ENCODE data around the gene SPRING1.

Gene SPRING1

GRCh38 chr12:116722245-116722644 is 15.6 kb downstream of the SPRING1 start:
- no peak for DNase-seq

DNA sequence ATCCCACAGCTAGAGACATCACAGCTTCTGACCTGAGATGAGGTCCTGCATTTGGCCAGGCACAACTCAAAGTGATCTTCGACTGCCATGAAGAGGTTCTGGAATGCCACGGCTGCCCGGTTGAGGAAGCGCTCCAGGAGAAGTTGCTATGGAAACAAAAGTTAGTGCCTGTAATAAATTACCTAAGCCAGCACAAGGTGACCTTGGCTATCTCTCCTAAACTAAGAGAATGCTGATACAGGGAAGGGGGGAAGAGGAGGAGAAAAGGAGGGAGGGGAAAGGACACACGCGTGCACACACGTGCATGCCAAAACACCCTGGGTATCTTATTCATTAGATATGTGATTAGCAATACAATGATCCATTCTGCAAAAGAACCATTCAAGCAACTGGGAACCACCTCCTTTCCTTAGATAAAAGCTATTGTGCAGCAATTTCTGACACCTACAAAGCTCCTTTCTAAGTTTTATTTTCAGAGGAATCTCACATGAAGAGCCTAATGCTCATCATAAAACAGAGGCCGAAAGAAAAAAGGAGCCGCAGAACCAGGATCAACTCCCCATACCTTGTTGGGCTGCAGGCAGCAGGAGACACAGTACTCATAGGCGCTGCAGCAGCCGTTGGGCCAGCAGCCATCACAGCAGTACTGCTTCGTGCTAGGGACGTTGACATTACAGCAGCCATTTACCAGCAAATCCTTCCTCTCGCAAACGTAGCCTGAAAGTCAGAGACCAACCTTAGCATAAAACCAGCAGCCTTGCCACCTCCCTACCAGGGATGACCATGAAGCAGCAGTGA is 17.9 kb downstream of the SPRING1 start:
- peaks cover 5% of the 10 kb centered on the region for H3K4me1 Mint-ChIP-seq
- no peak overlapping the region for H3K27ac Mint-ChIP-seq
- no peaks in the 10 kb centered on the region for H3K9me3 Mint-ChIP-seq
- DNase-seq (no peak), ATAC-seq (no peak)
- no peak overlapping the region for H3K4me3 Mint-ChIP-seq
- H3K27me3 Mint-ChIP-seq, result no peaks in the 10 kb centered on the region

More at GRCh38 chr12:116722245-116722644, 15.6 kb downstream of the SPRING1 start:
- Mint-ChIP-seq H3K9me3 (no peaks in the 10 kb centered on the region), H3K4me1 (peaks cover 5% of the 10 kb centered on the region), H3K27me3 (no peaks in the 10 kb centered on the region), H3K4me3 (no peak overlapping the region), H3K27ac (no peak overlapping the region)
- no peak for ATAC-seq

DNA sequence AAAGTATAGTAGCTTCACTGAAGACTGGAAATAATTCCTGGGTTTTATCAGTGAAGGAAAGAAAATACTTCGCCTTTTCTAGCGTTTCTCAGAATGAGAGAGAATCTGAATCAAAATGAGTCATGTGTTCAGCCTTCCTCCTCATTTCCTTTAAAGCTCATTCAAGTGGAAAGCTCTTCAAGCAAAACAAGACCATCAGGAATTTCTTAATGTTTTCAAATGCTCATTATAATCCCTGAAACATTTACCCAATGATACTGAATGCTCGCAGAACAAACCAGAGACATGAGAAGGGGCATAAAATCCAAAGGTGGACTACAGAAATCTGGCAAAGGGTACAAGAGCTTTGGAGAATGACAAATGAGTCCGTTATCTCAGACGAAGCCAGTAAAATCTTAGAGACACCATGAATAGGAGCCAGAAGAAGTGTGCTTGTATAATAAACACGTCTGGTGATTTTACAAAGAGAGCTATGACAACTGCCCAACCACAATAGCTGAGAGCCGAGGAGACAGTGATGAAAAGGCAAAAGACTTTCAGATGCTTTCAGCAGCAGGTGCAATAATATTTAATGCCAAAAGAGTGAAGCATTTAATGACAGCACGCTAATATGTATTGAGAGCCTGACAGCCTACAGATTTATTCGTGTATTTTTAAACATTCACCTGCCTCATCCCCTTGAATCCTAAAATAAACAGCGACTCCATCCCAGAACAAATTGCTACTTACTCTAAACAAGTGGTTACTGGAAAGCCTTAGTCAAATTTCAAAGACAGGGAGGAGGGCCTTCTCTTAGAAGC is 19.0 kb downstream of the SPRING1 start:
- ATAC-seq (no peak), DNase-seq (no peak)
- no peaks in the 10 kb centered on the region for H3K27me3 Mint-ChIP-seq
- peaks cover 5% of the 10 kb centered on the region for H3K4me1 Mint-ChIP-seq
- H3K9me3 Mint-ChIP-seq, result no peaks in the 10 kb centered on the region
- peak overlapping the region in 1 of 2 donors; percentile 2 for H3K27ac Mint-ChIP-seq
- H3K4me3 Mint-ChIP-seq, result no peak overlapping the region

DNA sequence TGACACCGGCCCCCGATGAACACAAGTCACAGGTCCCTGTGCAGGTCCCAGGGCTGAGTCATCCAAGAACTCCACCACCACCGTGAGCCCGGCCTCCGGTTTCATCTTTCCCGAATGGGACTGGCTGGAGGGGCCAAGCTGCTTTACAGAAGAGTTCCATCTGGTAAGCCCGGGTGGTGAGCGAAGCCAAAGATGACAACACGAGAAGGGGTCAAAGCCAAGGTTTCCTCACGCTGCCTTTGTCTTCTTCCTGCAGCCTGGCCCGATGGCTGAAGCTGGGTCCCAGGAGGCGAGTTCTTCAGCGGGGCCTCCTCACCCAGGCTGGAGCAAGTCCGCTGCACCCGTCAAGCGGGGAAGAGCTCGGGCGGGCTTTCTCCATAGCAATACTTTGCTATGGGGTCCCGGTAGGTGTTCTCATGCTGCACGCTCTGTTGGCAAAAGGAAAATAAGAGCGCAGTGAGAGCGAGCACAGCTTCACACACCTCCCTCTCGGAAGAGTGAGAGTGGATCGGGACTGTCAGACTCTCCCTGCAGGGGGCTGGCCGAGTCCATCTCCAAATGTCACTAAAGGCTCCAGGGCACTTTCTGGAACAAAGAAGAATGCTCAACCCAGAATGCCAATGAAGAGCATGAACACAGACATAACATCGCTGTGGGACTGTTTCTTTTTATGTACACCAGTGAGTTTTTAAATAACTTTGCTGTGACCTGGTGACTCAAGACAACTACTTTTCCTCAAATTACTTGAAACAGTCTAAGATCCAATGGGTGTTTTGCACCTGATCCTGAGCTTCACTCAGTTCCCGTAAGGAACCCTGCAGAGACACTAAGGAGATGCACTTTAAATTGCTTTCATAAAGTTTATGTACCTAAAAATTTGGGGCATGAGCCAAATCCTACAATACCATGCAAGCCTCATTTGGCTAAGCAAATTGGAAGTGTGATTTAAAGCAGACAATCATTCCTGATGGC is 20.1 kb downstream of the SPRING1 start:
- Mint-ChIP-seq H3K9me3 (no peaks in the 10 kb centered on the region), H3K4me3 (no peak overlapping the region), H3K27ac (peak overlapping the region in 1 of 2 donors; percentile 61), H3K4me1 (peaks cover 5% of the 10 kb centered on the region), H3K27me3 (no peaks in the 10 kb centered on the region)
- ATAC-seq, result no peak
- no peak for DNase-seq

DNA sequence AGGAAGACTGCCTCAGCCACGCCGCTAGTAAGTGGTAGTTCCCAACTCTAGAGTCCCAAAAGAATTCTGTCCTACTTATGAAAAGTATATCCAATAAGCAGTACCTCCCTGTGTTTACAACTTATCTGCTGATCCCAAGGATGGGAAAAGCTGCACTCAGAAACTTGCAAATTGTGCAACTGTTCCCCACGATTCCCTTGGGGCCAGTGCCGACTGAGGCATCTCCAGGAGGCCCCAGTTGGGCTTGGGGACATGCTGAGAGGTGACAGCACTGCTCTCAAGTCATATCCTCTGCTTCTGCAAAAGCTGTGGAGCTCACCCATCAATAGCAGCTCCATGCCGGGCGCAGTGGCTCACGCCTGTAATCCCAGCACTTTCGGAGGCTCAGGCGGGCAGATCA is 23.7 kb downstream of the SPRING1 start:
- H3K4me1 Mint-ChIP-seq, result peaks cover 7% of the 10 kb centered on the region
- DNase-seq, result no peak
- H3K27ac Mint-ChIP-seq, result peak overlapping the region in 1 of 2 donors; percentile 79

GRCh38 chr12:116713527-116713926 is 24.3 kb downstream of the SPRING1 start:
- no peak overlapping the region for H3K4me3 Mint-ChIP-seq
- ATAC-seq (no peak), DNase-seq (no peak)
- H3K4me1 Mint-ChIP-seq, result peaks cover 9% of the 10 kb centered on the region
- H3K9me3 Mint-ChIP-seq, result no peaks in the 10 kb centered on the region
- H3K27ac Mint-ChIP-seq, result no peak overlapping the region
- H3K27me3 Mint-ChIP-seq, result peaks cover 20% of the 10 kb centered on the region

More for the DNA sequence above, 23.7 kb downstream of the SPRING1 start:
- Mint-ChIP-seq H3K9me3 (no peaks in the 10 kb centered on the region), H3K4me3 (no peak overlapping the region), H3K27me3 (peaks cover 14% of the 10 kb centered on the region)
- no peak for ATAC-seq

- Mint-ChIP-seq H3K27me3 (peaks cover 24% of the 10 kb centered on the region), H3K4me3 (no peak overlapping the region), H3K4me1 (peaks cover 12% of the 10 kb centered on the region), H3K9me3 (no peaks in the 10 kb centered on the region), H3K27ac (peak overlapping the region in 1 of 2 donors; percentile 49)
- DNase-seq (no peak), ATAC-seq (no peak)
These were observed 25.2 kb downstream of the SPRING1 start for GRCh38 chr12:116712458-116713303.

DNA sequence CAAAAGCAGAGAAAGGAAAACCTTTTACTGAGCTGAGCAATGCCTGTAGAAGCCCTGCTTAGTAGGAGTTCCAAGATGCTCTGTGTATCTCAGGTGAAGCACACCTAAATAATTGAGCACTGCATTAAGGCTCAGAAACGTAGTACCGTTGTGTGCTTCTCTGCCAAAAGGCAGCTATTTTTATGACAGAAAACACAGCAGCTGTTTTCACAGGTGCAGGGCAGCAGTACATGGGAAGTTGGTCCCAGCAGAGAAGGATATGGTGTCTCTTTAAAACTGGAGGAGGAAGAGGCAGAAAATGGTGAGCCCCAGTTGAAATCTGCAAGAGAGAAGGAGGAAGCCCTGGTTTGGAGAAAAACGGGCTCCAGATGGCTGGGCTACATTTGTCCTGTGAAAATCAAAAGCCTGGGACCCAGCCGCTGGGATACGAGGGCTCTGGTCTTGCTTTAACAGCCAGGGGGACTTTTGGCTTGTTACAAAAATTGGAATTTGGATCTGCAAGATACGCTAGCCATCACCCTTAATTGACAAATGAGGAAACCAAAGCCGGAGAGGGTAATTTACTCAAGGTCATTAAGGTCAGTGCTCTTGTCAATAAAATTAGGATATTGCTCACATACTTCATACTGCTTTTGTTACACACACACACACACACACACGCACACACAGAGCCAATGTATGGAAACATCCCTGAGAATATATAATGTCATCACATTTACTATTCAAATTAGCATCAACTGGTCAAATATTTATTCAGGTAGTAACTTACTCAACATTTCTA is 27.3 kb downstream of the SPRING1 start:
- Mint-ChIP-seq H3K4me3 (no peak overlapping the region), H3K4me1 (peaks cover 12% of the 10 kb centered on the region), H3K27me3 (peaks cover 24% of the 10 kb centered on the region), H3K27ac (peak overlapping the region in 1 of 2 donors; percentile 64), H3K9me3 (no peaks in the 10 kb centered on the region)
- no peak for ATAC-seq
- DNase-seq, result no peak

- Mint-ChIP-seq H3K4me3 (no peak overlapping the region), H3K27ac (no peak overlapping the region), H3K9me3 (no peaks in the 10 kb centered on the region), H3K4me1 (peaks cover 12% of the 10 kb centered on the region), H3K27me3 (peaks cover 24% of the 10 kb centered on the region)
- ATAC-seq (no peak), DNase-seq (no peak)
These were observed 28.1 kb downstream of the SPRING1 start for GRCh38 chr12:116709768-116710167.

DNA sequence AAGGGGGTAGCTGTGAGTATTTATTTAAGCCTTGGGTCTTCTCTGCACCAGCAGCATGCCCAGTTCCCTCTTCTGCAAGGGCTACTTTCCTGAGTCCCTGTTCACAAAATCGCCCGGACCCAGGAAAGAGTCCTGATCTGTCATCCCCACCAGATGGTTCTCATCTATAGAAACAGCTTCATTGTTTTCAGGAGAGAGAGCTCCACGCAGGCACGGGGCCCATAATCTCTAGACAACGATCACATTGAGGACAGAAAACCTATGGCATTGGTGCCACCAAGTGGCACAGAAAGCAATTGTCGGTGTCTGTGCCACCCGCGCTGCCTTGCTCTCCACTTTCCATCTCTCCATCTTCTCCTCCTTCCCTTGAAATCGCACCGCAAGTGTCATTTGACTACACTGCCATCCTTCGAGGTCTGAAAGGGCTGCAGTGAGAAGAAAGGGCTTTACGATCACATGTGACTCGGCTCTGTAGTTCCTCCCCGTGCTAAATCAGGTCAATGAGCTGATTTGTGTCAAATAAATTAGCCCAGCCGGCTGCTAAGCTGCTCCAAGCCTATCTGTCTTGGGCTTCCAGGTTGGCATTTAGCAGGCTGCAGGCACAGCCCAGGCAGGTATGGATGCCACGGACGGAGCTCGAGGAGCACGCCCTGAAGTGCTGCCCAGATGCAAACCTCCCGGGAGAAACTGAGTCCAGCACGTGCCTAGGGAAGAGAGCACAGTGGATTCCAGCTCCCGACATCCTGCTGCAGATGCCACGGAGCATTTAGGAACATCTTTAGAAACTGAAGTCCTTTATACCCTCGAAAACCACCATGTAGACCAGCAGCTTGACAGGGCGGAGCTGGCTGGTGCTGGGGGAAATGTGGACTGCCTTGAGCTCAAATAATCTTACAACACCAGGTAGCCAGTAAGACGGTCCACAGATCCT is 28.8 kb downstream of the SPRING1 start:
- peak; percentile 88 for ATAC-seq
- peak overlapping the region; percentile 60 to 63 for H3K4me3 Mint-ChIP-seq
- H3K4me1 Mint-ChIP-seq, result peaks cover 12% of the 10 kb centered on the region
- peak; percentile 41 to 43 for DNase-seq
- peaks cover 24% of the 10 kb centered on the region for H3K27me3 Mint-ChIP-seq
- no peaks in the 10 kb centered on the region for H3K9me3 Mint-ChIP-seq
- H3K27ac Mint-ChIP-seq, result peak overlapping the region in 1 of 2 donors; percentile 39

DNA sequence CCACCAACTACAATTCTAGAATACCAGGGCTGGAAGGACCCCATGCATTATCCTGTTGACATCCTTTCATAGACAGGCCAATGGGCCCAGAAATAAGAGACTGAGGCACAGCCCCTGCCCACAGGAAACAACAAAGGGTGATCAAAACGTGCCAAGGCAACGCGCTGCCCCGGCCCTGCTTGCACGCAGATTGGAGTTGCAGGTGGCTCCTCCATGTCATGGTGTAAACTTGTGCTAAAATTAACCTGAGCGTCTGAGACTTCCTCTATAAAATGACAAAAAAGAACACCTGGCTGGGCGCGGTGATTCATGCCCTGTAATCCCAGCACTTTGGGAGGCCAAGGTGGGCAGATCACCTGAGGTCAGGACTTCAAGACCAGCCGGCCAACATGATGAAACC is 30.1 kb downstream of the SPRING1 start:
- DNase-seq (no peak), ATAC-seq (no peak)
- Mint-ChIP-seq H3K9me3 (no peaks in the 10 kb centered on the region), H3K27me3 (peaks cover 24% of the 10 kb centered on the region), H3K27ac (no peak overlapping the region), H3K4me1 (peaks cover 18% of the 10 kb centered on the region), H3K4me3 (no peak overlapping the region)

- DNase-seq (peak; percentile 55 to 63), ATAC-seq (peak; percentile 66)
- peaks cover 6% of the 10 kb centered on the region for H3K4me1 Mint-ChIP-seq
- H3K27me3 Mint-ChIP-seq, result peaks cover 1% of the 10 kb centered on the region
- H3K9me3 Mint-ChIP-seq, result no peaks in the 10 kb centered on the region
- H3K4me3 Mint-ChIP-seq, result no peak overlapping the region
- no peak overlapping the region for H3K27ac Mint-ChIP-seq
These were observed 34.6 kb downstream of the SPRING1 start for GRCh38 chr12:116703214-116703795.

- peaks cover 4% of the 10 kb centered on the region for H3K27me3 Mint-ChIP-seq
- H3K4me1 Mint-ChIP-seq, result peaks cover 6% of the 10 kb centered on the region
- ATAC-seq, result no peak
- H3K9me3 Mint-ChIP-seq, result no peaks in the 10 kb centered on the region
- H3K27ac Mint-ChIP-seq, result no peak overlapping the region
- no peak overlapping the region for H3K4me3 Mint-ChIP-seq
- DNase-seq, result no peak
These were observed 36.4 kb downstream of the SPRING1 start for GRCh38 chr12:116701432-116701831.

Data from stimulated activated naive CD8-positive, alpha-beta T cell treated with anti-CD3 and anti-CD28 coated beads, Interleukin-15, amount 100 ng/mL, for 72 hours (primary cell).